NCI-H526 (cell line): ENCODE results near the gene CHRND.

Experiments used
- DNase-seq, 2 experiments: peaks; one replicate each; lab custom pipeline; 2025; lab: John Stamatoyannopoulos, UW

The CHRND gene

GRCh38 chr2:232573042-232573441 lies 47.1 kb downstream of the CHRND start:
- no peak for DNase-seq

- no peak for DNase-seq
Observed at GRCh38 chr2:232573771-232574435, 47.9 kb downstream of the CHRND start.

GRCh38 chr2:232574674-232575403 lies 48.9 kb downstream of the CHRND start:
- DNase-seq: no peak

- no peak for DNase-seq
Observed at GRCh38 chr2:232575404-232575746, 49.4 kb downstream of the CHRND start.

GRCh38 chr2:232576995-232577394 lies 51.0 kb downstream of the CHRND start:
- no peak for DNase-seq

GRCh38 chr2:232577841-232578240 lies 51.9 kb downstream of the CHRND start:
- no peak for DNase-seq

GRCh38 chr2:232578626-232579025 lies 52.7 kb downstream of the CHRND start:
- DNase-seq: no peak

GRCh38 chr2:232580648-232580981 lies 54.7 kb downstream of the CHRND start:
- DNase-seq: no peak

- peak; percentile 89 to 91 for DNase-seq
Observed at GRCh38 chr2:232581725-232582124, 55.8 kb downstream of the CHRND start.

GRCh38 chr2:232584238-232584637 lies 58.3 kb downstream of the CHRND start:
- DNase-seq: no peak
